H9 (cell line): ENCODE data around the gene CNIH2. TPM values are rescaled to one million over a fixed set of nuclear protein-coding genes. Genes with fewer than 3 reads are reported as not detected.
A peak's percentile ranks its signal among the peaks of the same experiment; 100 is the strongest.

Source experiments
- DNase-seq: peaks from one replicate; pipeline ENCODE4 v3.0.0-alpha.2; 2017
- H2AFZ ChIP-seq: one replicate; pipeline ENCODE4 v1.6.1; 2013; ENCODE audit warnings: mild to moderate bottlenecking, low read length, control low read depth, moderate library complexity
- H2AK5ac ChIP-seq: 2 replicates; pipeline ENCODE4 v1.6.1; 2013; ENCODE audit warnings: low read length, control low read depth, mixed read lengths; ENCODE audit not compliant: insufficient read length
- H2BK120ac ChIP-seq: one replicate; pipeline ENCODE4 v1.6.1; 2013; ENCODE audit warnings: low read depth, mild to moderate bottlenecking, low read length, control low read depth, inconsistent platforms; ENCODE audit not compliant: poor library complexity, severe bottlenecking
- H2BK12ac ChIP-seq: 2 replicates; pipeline ENCODE4 v1.6.1; 2013; ENCODE audit warnings: low read length, control low read depth, mixed read lengths, low read depth; ENCODE audit not compliant: insufficient read length
- H2BK15ac ChIP-seq: 2 replicates; pipeline ENCODE4 v1.6.1; 2013; ENCODE audit warnings: low read depth, low read length, control low read depth
- H2BK20ac ChIP-seq: one replicate; pipeline ENCODE4 v1.6.1; 2013; ENCODE audit warnings: low read depth, mild to moderate bottlenecking, low read length, control low read depth, inconsistent platforms; ENCODE audit not compliant: poor library complexity, severe bottlenecking
- H2BK5ac ChIP-seq: 2 replicates; pipeline ENCODE4 v1.6.1; 2013; ENCODE audit warnings: low read length, control low read depth, mixed read lengths; ENCODE audit not compliant: insufficient read length
- H3K14ac ChIP-seq: 2 replicates; pipeline ENCODE4 v1.6.1; 2013; ENCODE audit warnings: low read length, control low read depth; ENCODE audit not compliant: insufficient read depth
- H3K18ac ChIP-seq: 2 replicates; pipeline ENCODE4 v1.6.1; 2013; ENCODE audit warnings: low read depth, mild to moderate bottlenecking, mixed read lengths, low read length, control low read depth; ENCODE audit not compliant: insufficient read length
- H3K23ac ChIP-seq: 2 replicates; pipeline ENCODE4 v1.6.1; 2013; ENCODE audit warnings: low read length, control low read depth, mixed read lengths, low read depth; ENCODE audit not compliant: insufficient read length
- H3K23me2 ChIP-seq: 2 replicates; pipeline ENCODE4 v1.6.1; 2013; ENCODE audit warnings: low read depth, mild to moderate bottlenecking, mixed read lengths, low read length, control low read depth; ENCODE audit not compliant: insufficient read length, poor library complexity, severe bottlenecking
- H3K27ac ChIP-seq: 2 replicates; pipeline ENCODE4 v1.5.1; 2013; ENCODE audit warnings: low read length, control low read depth, mixed read lengths, low read depth; ENCODE audit not compliant: insufficient read length
- H3K27me3 ChIP-seq: 2 replicates; pipeline ENCODE4 v1.6.1; 2013; ENCODE audit warnings: low read length, control low read depth, inconsistent platforms; ENCODE audit not compliant: insufficient read depth
- H3K4ac ChIP-seq: 2 replicates; pipeline ENCODE4 v1.6.1; 2013; ENCODE audit warnings: low read depth, mild to moderate bottlenecking, control low read depth, inconsistent platforms, low read length, moderate library complexity
- H3K4me1 ChIP-seq: 2 replicates; pipeline ENCODE4 v1.6.1; 2013; ENCODE audit warnings: low read length, control low read depth, inconsistent platforms; ENCODE audit not compliant: insufficient read depth
- H3K4me2 ChIP-seq: 2 replicates; pipeline ENCODE4 v1.6.1; 2013; ENCODE audit warnings: low read length, control low read depth, mixed read lengths; ENCODE audit not compliant: insufficient read length, insufficient read depth
- H3K56ac ChIP-seq: 2 replicates; pipeline ENCODE4 v1.6.1; 2013; ENCODE audit warnings: low read depth, mild to moderate bottlenecking, mixed read lengths, low read length, control low read depth; ENCODE audit not compliant: insufficient read length
- H3K79me1 ChIP-seq: 2 replicates; pipeline ENCODE4 v1.6.1; 2013; ENCODE audit warnings: low read depth, mild to moderate bottlenecking, moderate library complexity, low read length, control low read depth, inconsistent platforms; ENCODE audit not compliant: insufficient read depth, poor library complexity, severe bottlenecking
- H3K79me2 ChIP-seq: 2 replicates; pipeline ENCODE4 v1.6.1; 2013; ENCODE audit warnings: low read length, control low read depth, inconsistent platforms; ENCODE audit not compliant: insufficient read depth
- H3K9ac ChIP-seq: 2 replicates; pipeline ENCODE4 v1.6.1; 2013; ENCODE audit warnings: low read length, control low read depth, mixed read lengths; ENCODE audit not compliant: insufficient read length; ENCODE audit errors: extremely low read depth
- H3K9me3 ChIP-seq: one replicate; pipeline ENCODE4 v1.6.1; 2013; ENCODE audit warnings: low read depth, low read length, inconsistent platforms; ENCODE audit not compliant: control insufficient read depth
- H3T11ph ChIP-seq: one replicate; pipeline ENCODE4 v1.6.1; 2013; ENCODE audit warnings: mild to moderate bottlenecking, low read length, control low read depth, inconsistent platforms
- H4K20me1 ChIP-seq: one replicate; pipeline ENCODE4 v1.6.1; 2013; ENCODE audit not compliant: control insufficient read depth, insufficient read length, insufficient read depth
- H4K5ac ChIP-seq: 2 replicates; pipeline ENCODE4 v1.6.1; 2013; ENCODE audit warnings: low read depth, mild to moderate bottlenecking, mixed read lengths, low read length, control low read depth; ENCODE audit not compliant: insufficient read length
- H4K8ac ChIP-seq: replicated peaks from 2 replicates; pipeline ENCODE4 v1.6.1; 2013; ENCODE audit warnings: low read length, control low read depth, mixed read lengths, low read depth; ENCODE audit not compliant: insufficient read length
- H4K91ac ChIP-seq: 2 replicates; pipeline ENCODE4 v1.6.1; 2013; ENCODE audit warnings: low read depth, mild to moderate bottlenecking, moderate library complexity, mixed read lengths, low read length, control low read depth; ENCODE audit not compliant: insufficient read length
- H3K27ac Mint-ChIP-seq, 3 experiments: 2 replicates in 2 of 3; 3 replicates in 1 of 3; pipeline ENCODE4 v1.8.0; 2020 to 2021; ENCODE audit warnings: mixed read lengths in 3 of 3, mild to moderate bottlenecking in 1 of 3, moderate library complexity in 1 of 3
- H3K27me3 Mint-ChIP-seq: 2 replicates; pipeline ENCODE4 v1.8.0; 2021; ENCODE audit warnings: low read depth, mild to moderate bottlenecking, moderate library complexity, mixed read lengths
- H3K36me3 Mint-ChIP-seq, 3 experiments: 2 replicates in 2 of 3; 3 replicates in 1 of 3; pipeline ENCODE4 v1.8.0; 2020 to 2021; ENCODE audit warnings: low read depth in 3 of 3, mixed read lengths in 3 of 3; ENCODE audit not compliant: insufficient read depth in 1 of 3
- H3K4me1 Mint-ChIP-seq, 2 experiments: 2 replicates each; pipeline ENCODE4 v1.8.0; 2020; ENCODE audit warnings: mixed read lengths in 2 of 2
- H3K4me3 Mint-ChIP-seq, 2 experiments: 2 replicates in 1 of 2; 3 replicates in 1 of 2; pipeline ENCODE4 v1.8.0; 2020 to 2021; ENCODE audit warnings: mild to moderate bottlenecking in 2 of 2, mixed read lengths in 2 of 2, moderate library complexity in 1 of 2
- H3K9me3 Mint-ChIP-seq, 2 experiments: 2 replicates in 1 of 2; 3 replicates in 1 of 2; pipeline ENCODE4 v1.8.0; 2020; ENCODE audit warnings: mild to moderate bottlenecking in 2 of 2, mixed read lengths in 2 of 2, moderate library complexity in 1 of 2
- CTCF ChIP-seq: fragments of 200-600 bp; sonication (generic); conservative IDR thresholded peaks from 3 replicates; pipeline ENCODE4 v1.8.0; 2021; ENCODE audit warnings: antibody characterized with exemption, mild to moderate bottlenecking
- WGBS: extraction: QIAGEN DNeasy Blood & Tissue Kit; methylation state at CpG from one replicate; pipeline ENCODE4 v1.1.7; 2013; ENCODE audit warnings: missing lambda C conversion rate, low lambda C conversion rate, mixed read lengths; ENCODE audit not compliant: insufficient read length; ENCODE audit errors: extremely low coverage; 5-methylcytosine and 5-hydroxymethylcytosine counted together
- total RNA-seq: library from RNA; stranded (reverse); gene quantifications from 2 replicates; pipeline ENCODE4 v1.2.1, GENCODE V29; 2021

CNIH2 gene
- total RNA-seq, 1 experiment from 2014 or later: 12.0 TPM

GRCh38 chr11:66317322-66317722 lies 39.3 kb downstream of the CNIH2 start:
- no peak overlapping the region for H4K91ac ChIP-seq
- no peak overlapping the region for H2AFZ ChIP-seq
- no peak overlapping the region for H3K4ac ChIP-seq
- H2BK15ac ChIP-seq: no peak overlapping the region
- no peak overlapping the region for H3K9ac ChIP-seq
- no CpG with 5 or more reads among the region's 14 CpGs for WGBS
- peaks cover 14 to 20% of the 10 kb centered on the region in 2 experiments for H3K9me3 Mint-ChIP-seq
- TF ChIP-seq CTCF: no peak
- no peak overlapping the region for H3K56ac ChIP-seq
- H3K79me1 ChIP-seq: no peaks in the 10 kb centered on the region
- H3K4me1 Mint-ChIP-seq: peaks cover 23 to 29% of the 10 kb centered on the region in 2 experiments
- H4K5ac ChIP-seq: no peak overlapping the region
- no peaks in the 10 kb centered on the region for H3K27me3 ChIP-seq
- H2BK5ac ChIP-seq: no peak overlapping the region
- H3K18ac ChIP-seq: peak overlapping the region; percentile 69
- H3K27ac ChIP-seq: no peak overlapping the region
- H4K20me1 ChIP-seq: no peaks in the 10 kb centered on the region
- no peak overlapping the region for H3T11ph ChIP-seq
- H3K4me2 ChIP-seq: peak overlapping the region; percentile 7
- H3K4me1 ChIP-seq: peaks cover 2% of the 10 kb centered on the region; the same call in 1 of the 2 replicates
- no peak overlapping the region for H3K23ac ChIP-seq
- H3K27ac Mint-ChIP-seq: peak overlapping the region; percentile 47 to 83 (median 70); a peak in 4 of 7 replicates
- peaks cover 8 to 18% (median 16%) of the 10 kb centered on the region in 3 experiments for H3K36me3 Mint-ChIP-seq
- no peak overlapping the region for H2BK12ac ChIP-seq
- no peak overlapping the region for H2BK120ac ChIP-seq
- no peak overlapping the region for H3K14ac ChIP-seq
- DNase-seq: no peak
- peaks cover 29% of the 10 kb centered on the region for H3K27me3 Mint-ChIP-seq
- H3K9me3 ChIP-seq: no peaks in the 10 kb centered on the region
- no peak overlapping the region for H2AK5ac ChIP-seq
- peaks cover 4% of the 10 kb centered on the region for H3K23me2 ChIP-seq
- H4K8ac ChIP-seq: no peak overlapping the region
- peak overlapping the region; percentile 42 to 69; a peak in 4 of 5 replicates for H3K4me3 Mint-ChIP-seq
- no peak overlapping the region for H2BK20ac ChIP-seq
- H3K79me2 ChIP-seq: no peaks in the 10 kb centered on the region
